Brain pericyte (primary cell): ENCODE measurements around the gene AEBP2.
A peak's percentile ranks its signal among the peaks of the same experiment; 100 is the strongest.
"Not testable (repeated sequence)": the region's sequence is repeated elsewhere in the genome, so short reads cannot be mapped to it uniquely, and the experiment has no call there.

Source experiments
- DNase-seq: peaks from one replicate; pipeline ENCODE4 v3.0.0-alpha.2; 2012; ENCODE audit warnings: low read depth, low spot score

The AEBP2 gene

DNA sequence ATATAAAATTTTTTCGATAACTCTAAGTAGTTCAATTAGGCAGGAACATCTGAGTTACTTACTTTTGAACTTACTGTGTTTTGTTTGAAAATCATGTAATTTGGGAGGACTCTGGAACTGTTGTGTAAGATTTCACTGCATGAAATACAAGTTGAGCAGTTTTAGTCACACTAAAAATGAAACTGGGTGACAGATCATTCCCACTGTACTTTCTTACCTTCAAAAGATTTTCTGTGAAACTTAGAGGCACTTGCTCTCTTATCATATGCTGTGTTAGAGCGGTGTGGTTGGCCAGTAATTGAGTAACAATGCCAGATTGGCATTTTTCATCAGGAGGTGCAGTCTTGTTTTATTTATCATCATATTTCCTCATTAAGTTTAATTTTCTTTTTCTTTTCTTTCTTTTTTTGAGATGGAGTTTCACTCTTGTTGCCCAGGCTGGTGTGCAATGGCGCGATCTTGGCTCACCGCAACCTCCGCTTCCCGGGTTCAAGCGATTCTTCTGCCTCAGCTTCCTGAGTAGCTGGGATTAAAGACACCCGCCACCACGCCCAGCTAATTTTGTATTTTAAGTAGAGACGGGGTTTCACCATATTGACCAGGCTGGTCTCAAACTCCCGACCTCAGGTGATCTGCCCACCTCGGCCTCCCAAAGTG lies 113.3 kb downstream of the AEBP2 start:
- DNase-seq = not testable (repeated sequence)

DNA sequence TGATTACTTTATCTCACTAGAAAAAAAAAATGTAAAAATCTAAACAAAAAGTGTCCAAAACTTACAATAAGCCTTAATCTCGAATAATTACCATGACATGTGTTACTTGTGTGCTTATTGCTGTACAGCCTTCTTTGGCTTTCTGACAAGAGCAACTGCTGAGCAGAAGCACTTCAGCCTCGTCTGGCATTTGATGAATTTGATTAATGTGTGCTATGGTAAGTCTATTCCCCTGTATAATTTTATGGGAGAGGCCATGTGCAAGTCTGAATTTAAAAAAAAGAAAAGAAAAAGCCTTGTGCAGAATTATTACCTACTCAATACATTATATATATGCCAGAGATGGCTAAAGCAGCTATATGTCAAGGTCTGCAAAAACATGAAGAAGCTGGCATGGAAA lies 113.9 kb downstream of the AEBP2 start:
- DNase-seq = no peak

DNA sequence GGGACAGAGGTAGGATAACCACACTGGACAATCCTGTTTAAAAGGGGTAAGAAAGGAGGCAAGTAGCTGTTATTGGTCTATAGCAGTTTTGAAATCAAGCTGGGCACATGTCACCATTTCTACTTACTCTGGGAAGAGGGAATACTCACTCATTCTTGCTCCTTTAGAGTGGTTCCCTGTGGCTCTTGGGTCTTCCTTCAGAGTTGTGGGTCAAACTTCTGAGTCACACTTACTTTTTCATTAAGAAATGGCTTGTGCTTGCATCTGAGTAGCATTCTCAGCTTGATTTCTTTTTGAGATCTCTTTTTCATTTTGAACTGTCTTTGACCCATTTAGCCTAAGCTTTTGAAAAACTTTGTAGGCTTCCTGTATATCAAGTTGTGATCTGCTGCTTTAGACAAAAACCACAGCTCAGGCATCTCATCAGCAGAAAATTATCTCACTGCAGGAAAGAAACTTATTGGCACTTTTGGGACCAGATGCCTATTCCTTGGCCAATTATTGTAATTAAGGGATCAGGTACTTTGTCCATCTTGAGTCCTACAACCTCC lies 122.2 kb downstream of the AEBP2 start:
- peak; percentile 18 for DNase-seq
